Right atrium auricular region (tissue), 2 donors: ENCODE measurements around the gene ACO2. TPM values are rescaled to one million over a fixed set of nuclear protein-coding genes. Genes with fewer than 3 reads are reported as not detected.

Experiments used
- DNase-seq: peaks from one replicate; pipeline ENCODE4 v3.0.0-alpha.2; 2019; ENCODE audit warnings: low spot score
- H3K27ac ChIP-seq, 2 donors: fragments of 200-600 bp; sonication (generic); 1 replicate in 1 of 2; 2 replicates in 1 of 2; pipeline ENCODE4 v1.5.1; 2016 to 2019
- H3K27me3 ChIP-seq, 2 donors: fragments of 200-600 bp; sonication (generic); one replicate each; pipeline versions ENCODE4 v1.5.1 to v1.6.0; 2017 to 2019
- H3K36me3 ChIP-seq: fragments of 200-600 bp; sonication (generic); one replicate; pipeline ENCODE4 v1.5.1; 2016
- H3K4me1 ChIP-seq, 2 donors: fragments of 200-600 bp; sonication (generic); one replicate each; pipeline versions ENCODE4 v1.5.1 to v1.6.0; 2017 to 2019
- H3K4me3 ChIP-seq, 2 donors: fragments of 200-600 bp; sonication (generic); 1 replicate in 1 of 2; 2 replicates in 1 of 2; pipeline ENCODE4 v1.5.1; 2017 to 2019; ENCODE audit warnings: mild to moderate bottlenecking in 1 of 2, moderate library complexity in 1 of 2
- H3K9me3 ChIP-seq, 2 donors: fragments of 200-600 bp; sonication (generic); one replicate each; pipeline ENCODE4 v1.5.1; 2019
- total RNA-seq, 2 donors: library from RNA; depleted of rRNA; stranded (reverse); fragments of >200 nt; gene quantifications; one replicate each; pipeline ENCODE4 v1.1.0, GENCODE V29; 2016
- TF ChIP-seq, protein P1 (sequence below), 2 donors: fragments of 200-600 bp; sonication (generic); IDR thresholded peaks; one replicate each; pipeline ENCODE4 v1.5.1; 2019; ENCODE audit warnings: antibody characterized with exemption in 2 of 2

Gene ACO2
- total RNA-seq, 2 donors from 2014 or later, result 447 to 604 TPM

- Histone ChIP-seq H3K4me3 (peak overlapping the region; percentile 54 to 61), H3K36me3 (peaks cover 7% of the 10 kb centered on the region), H3K9me3 (no peaks in the 10 kb centered on the region), H3K27me3 (no peaks in the 10 kb centered on the region), H3K27ac (peak overlapping the region; percentile 92 to 95), H3K4me1 (peaks cover 0 to 60% of the 10 kb centered on the region in 2 donors)
- TF ChIP-seq, protein P1, sequence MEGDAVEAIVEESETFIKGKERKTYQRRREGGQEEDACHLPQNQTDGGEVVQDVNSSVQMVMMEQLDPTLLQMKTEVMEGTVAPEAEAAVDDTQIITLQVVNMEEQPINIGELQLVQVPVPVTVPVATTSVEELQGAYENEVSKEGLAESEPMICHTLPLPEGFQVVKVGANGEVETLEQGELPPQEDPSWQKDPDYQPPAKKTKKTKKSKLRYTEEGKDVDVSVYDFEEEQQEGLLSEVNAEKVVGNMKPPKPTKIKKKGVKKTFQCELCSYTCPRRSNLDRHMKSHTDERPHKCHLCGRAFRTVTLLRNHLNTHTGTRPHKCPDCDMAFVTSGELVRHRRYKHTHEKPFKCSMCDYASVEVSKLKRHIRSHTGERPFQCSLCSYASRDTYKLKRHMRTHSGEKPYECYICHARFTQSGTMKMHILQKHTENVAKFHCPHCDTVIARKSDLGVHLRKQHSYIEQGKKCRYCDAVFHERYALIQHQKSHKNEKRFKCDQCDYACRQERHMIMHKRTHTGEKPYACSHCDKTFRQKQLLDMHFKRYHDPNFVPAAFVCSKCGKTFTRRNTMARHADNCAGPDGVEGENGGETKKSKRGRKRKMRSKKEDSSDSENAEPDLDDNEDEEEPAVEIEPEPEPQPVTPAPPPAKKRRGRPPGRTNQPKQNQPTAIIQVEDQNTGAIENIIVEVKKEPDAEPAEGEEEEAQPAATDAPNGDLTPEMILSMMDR (IDR thresholded peaks at IDR 0.05), result no peak
- DNase-seq, result no peak
These were observed 92.9 kb downstream of the ACO2 start for GRCh38 chr22:41561788-41562187.

- peaks cover 7% of the 10 kb centered on the region for H3K36me3 ChIP-seq
- TF ChIP-seq, protein P1 (IDR thresholded peaks at IDR 0.05), result no peak
- H3K9me3 ChIP-seq, result no peaks in the 10 kb centered on the region
- DNase-seq, result no peak
- peaks cover 0 to 60% of the 10 kb centered on the region in 2 donors for H3K4me1 ChIP-seq
- H3K27ac ChIP-seq, result peak overlapping the region; percentile 92 to 95
- no peaks in the 10 kb centered on the region for H3K27me3 ChIP-seq
- peak overlapping the region; percentile 54 to 61 for H3K4me3 ChIP-seq
These were observed 93.5 kb downstream of the ACO2 start for GRCh38 chr22:41562461-41562860.

DNA sequence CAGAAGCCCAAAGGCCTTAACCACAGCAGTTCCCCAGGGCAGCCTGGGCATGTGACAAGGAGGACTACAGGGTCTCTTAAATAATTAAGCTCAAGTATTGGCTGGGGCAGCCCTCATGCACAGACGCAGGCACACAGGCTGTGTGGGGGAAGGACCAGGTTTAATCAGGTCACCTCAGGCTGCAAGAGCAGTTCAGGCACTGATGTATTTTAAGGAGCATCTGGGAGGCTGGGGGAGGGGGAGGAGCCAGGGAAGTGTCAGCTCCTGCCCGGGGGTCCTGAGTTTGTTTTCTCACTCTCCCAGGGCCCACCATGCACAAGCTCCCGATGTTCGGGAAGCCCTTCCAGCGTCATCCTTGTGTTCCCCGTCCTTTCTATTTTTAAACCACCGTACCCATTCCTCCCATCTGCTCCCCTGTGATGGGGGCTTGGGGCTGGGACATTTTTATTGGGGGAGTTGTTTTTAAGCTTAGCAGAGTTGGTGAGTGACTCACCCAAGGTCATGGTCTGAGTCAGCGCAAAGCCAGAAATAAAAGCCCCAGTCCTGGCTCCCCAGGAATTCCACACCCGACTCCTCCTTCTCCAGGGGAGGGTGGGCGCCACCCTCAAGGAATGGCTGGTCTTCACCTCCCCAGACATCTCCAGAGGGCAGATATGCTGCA lies 94.3 kb downstream of the ACO2 start:
- DNase-seq, result no peak
- Histone ChIP-seq H3K4me1 (peaks cover 0 to 55% of the 10 kb centered on the region in 2 donors), H3K4me3 (peak overlapping the region; percentile 54 to 61)

GRCh38 chr22:41564563-41564962 lies 95.6 kb downstream of the ACO2 start:
- Histone ChIP-seq H3K4me3 (no peak overlapping the region), H3K27ac (peak overlapping the region; percentile 92 to 95), H3K27me3 (no peaks in the 10 kb centered on the region), H3K36me3 (peaks cover 13% of the 10 kb centered on the region), H3K4me1 (peaks cover 0 to 60% of the 10 kb centered on the region in 2 donors), H3K9me3 (no peaks in the 10 kb centered on the region)
- TF ChIP-seq, protein P1 (IDR thresholded peaks at IDR 0.05), result no peak
- no peak for DNase-seq

More for the DNA sequence above, 94.3 kb downstream of the ACO2 start:
- peaks cover 7% of the 10 kb centered on the region for H3K36me3 ChIP-seq
- TF ChIP-seq, protein P1 (IDR thresholded peaks at IDR 0.05), result no peak
- H3K9me3 ChIP-seq, result no peaks in the 10 kb centered on the region
- peak overlapping the region; percentile 92 to 95 for H3K27ac ChIP-seq
- no peaks in the 10 kb centered on the region for H3K27me3 ChIP-seq

DNA sequence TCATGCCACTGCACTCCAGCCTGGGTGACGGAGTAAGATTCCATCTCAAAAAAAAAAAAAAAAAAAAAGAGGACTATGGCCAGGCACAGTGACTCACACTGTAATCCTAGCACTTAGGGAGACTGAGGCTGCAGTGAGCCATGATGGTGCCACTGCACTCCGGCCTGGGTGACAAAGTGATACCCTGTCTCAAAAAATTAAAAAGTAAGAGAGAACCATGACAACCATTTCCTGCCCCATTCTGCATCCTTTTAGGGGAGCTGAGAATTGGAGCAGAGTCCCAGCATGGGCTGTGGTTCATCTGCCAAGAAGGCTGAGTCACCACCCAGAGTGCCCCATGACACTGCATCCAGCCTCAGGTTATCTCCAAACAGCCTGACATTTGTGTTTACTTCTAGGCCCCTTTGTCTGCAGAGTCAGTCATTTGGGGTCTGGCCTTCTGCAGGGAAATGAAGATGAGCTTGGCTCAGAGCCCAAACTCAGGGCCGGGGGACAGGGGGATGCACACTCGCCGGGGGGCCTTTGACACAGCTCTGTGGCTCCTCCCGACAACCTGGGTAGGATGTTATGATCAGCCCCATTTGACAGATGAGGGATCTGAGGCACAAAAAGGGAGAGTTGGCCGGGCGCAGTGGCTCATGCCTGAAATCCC lies 96.6 kb downstream of the ACO2 start:
- Histone ChIP-seq H3K27ac (peak overlapping the region; percentile 92 to 95), H3K9me3 (no peaks in the 10 kb centered on the region), H3K4me3 (no peak overlapping the region), H3K36me3 (peaks cover 13% of the 10 kb centered on the region), H3K4me1 (peaks cover 0 to 51% of the 10 kb centered on the region in 2 donors), H3K27me3 (no peaks in the 10 kb centered on the region)
- no peak for DNase-seq
- TF ChIP-seq, protein P1 (IDR thresholded peaks at IDR 0.05), result no peak
